Measurements from ENCODE around the gene CTNND2.
"Not testable (repeated sequence)": the region's sequence is repeated elsewhere in the genome, so short reads cannot be mapped to it uniquely, and the experiment has no call there.

The CTNND2 gene

GRCh38 chr5:11854936-11855335, 49.3 kb downstream of the CTNND2 start:
- no peak for DNase-seq

DNA sequence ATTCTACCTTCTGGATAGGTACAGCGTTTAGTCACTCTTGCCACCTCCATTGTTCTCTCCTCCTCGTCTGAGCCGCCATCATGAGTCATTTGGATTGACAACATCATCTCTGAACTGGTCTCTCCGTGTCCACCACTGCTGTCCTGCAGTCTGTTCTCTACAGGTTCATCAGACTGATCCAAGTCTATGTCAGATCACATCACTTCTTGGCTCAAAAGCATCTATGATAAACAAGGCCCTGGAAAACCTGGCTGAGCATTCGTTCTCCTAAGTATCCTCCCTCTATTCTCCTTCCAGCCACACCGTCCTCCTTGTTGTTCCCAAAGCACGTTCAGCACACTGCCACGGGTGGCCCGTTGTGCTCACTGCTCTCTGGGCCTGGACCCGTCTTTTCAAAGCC, 50.5 kb downstream of the CTNND2 start:
- no peak for DNase-seq

DNA sequence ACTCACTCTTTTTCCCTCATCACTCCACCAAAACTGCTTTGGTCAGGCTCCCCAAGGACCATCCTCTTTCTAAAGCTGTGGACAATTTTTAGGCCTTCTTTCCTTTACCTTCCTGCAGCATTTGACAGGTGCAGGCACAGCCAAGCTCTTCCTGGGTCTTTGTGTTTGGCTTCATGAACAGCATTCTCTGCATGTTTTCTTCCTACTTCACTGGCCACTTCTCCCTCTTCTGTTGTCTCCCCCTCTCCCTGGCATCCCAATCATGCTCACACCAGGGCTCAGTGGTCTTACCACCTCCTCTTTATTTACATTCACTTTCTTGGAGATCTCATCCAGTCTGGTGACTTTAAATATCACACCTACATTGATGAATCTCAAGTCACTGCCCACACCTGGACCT, 51.1 kb downstream of the CTNND2 start:
- DNase-seq: no peak

DNA sequence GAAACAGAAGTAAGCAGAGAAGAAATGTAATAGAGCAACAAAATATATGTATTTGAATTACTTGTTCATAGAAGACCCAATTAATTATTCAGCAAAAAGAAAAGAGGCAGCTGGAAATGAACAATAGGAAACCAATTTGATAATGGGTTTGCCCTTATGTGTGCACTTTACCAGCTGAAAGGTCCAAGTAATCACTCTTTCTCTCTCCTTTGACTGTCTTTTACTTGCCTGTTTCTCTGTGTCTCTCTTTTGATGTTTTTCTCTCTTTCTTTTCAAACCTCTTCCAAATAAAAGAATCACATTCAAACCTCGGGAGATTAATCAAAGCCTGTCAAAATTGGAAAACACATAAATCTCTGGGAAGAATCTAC, 51.5 kb downstream of the CTNND2 start:
- DNase-seq: peak; percentile 1

DNA sequence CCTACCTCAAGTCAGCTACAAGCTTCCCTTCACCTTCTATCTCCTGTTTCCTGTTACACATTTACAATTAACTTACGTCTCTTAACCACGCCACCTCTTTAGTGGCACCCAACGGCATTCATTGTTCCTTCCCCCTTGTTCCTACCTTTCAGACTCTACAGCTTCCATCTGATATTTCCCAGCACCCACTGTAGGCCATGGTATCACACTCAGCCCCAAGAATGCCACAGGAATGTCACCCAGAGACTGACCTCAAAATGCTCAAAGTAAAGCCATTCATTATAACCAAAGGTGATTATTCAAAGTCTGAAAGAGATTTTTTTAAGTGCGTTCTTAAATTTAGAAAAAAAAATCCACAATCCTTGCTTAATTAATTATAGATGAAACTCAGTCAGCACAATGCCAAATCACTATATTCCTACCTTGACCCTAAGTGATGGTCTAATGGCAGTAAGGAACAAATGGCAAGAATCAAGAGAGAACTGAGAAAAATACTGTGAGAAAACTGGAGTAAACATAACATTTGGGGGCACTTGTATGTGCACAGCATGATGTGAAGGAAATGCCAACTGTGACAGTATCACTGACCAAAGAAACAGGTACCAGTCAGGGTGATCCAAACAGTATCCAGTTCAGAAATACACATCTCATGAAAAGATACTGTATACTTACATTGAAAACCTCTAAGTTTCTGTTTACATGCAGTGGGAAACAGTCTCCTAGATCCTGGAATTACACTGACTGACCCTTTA, 52.1 kb downstream of the CTNND2 start:
- DNase-seq: no peak

DNA sequence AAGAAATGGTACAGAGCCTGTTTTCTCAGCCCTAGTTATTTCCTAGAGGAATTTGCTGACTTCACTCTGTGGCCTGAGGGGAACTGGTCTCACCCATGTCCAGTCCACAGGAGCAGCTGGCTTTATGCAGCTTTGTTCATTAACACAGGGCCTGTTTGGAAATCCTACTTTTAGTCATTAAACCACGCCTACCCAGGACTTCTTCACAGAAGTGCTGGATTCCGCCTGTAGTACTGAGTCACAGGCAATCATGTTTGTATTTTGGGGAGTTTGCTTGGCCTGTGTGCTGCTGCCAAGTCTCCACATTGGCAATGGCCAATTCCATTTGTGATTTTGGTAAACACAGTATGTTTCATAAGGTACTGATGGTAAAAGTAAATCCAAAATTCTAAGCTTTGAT, 52.8 kb downstream of the CTNND2 start:
- no peak for DNase-seq

GRCh38 chr5:11828566-11828965, 75.7 kb downstream of the CTNND2 start:
- not testable (repeated sequence) for DNase-seq

DNA sequence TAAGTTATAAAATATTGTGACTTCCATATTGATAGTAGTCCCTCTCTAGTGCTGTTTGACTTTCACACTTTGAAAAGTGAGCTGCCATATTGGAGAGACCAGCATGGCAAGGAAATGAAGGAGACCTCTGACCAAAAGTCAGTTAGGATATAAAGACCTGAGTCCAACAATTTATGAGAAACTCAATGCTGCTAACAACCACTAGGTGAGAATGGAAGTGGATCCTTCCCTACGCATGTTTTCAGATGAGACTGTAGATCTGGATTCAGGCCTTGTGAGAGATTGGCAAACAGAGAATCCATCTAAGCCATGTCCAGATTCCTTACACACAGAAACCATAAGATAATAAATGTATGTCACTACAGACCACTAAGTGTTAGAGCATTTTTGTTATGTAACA, 81.6 kb downstream of the CTNND2 start:
- no peak for DNase-seq

- no peak for DNase-seq
These were observed 88.3 kb downstream of the CTNND2 start for GRCh38 chr5:11815916-11816315.

DNA sequence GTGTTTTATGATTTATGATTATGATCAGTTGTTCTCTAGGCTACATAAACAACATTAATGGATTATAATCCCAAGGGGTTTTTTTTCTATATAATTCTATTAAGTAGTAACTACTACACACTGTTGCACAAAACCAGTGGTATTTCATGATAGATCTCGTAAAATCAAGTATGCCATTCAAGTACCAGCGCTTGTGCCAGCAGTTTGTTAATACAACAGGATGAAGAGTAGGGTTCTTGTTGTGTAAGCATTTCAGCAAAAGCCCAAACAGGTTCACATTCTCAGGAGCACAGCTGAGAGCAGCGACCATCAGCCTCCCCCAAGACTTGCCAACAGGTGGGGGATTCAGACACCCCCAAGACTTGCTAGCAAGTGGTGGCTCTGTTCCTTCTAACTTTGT, 88.8 kb downstream of the CTNND2 start:
- no peak for DNase-seq

DNA sequence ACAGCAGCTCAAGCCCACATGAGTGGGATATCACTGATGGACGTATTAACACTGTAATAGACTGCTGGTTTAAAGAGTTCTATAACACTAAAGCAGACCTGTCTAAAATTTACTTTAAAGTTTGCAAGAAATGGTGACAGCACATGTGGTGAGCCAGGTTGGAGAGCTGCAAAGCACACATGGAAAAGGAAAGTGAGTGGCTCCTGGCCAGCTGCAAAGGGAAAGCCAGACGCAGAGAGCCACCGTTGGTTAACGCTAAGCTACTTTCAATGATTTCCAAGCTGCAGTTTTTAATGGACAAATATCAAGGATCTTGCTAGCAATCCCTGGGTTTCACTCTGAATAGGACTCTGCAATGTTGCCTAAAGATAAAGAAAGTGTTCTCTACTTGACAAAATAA, 89.9 kb downstream of the CTNND2 start:
- no peak for DNase-seq

DNA sequence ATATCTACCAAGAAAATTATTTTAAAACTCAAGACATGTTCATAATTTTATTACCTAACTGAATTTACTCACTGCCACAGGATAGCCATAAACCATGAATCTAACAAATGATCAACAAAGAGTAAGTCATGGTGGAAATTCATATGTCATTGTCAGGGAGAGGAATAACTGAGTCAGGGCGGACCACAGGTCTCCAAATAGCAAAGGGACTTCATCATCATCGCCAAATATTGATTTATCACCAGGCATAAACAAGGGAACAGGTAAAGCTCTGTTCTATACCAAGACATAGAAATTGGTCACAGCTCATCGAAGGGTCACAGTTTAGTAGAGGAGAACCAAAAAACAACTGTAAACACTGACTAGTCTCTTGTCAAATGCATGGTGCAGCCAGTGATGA, 94.8 kb downstream of the CTNND2 start:
- no peak for DNase-seq

GRCh38 chr5:11803436-11803835, 100.8 kb downstream of the CTNND2 start:
- no peak for DNase-seq

GRCh38 chr5:11801061-11801460, 103.2 kb downstream of the CTNND2 start:
- no peak for DNase-seq

DNA sequence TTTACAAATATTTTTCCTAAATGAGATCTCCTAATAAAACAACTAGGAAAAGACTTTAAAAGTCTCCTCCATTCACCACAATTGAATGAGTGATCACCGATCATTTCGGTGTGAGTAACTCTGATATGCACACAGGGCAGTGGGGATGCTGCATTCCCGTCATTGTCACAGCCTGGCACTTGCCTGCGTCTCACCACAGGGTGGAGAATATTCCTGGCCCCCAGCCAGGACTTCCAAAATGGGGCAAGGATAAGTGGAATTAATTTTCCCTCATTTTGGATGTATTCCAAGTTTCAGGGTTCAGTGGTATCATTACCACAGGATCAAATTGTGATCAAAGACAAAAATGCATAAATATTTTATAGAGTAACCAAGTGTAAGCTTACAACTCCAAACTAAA, 107.1 kb downstream of the CTNND2 start:
- DNase-seq: peak; percentile 89

DNA sequence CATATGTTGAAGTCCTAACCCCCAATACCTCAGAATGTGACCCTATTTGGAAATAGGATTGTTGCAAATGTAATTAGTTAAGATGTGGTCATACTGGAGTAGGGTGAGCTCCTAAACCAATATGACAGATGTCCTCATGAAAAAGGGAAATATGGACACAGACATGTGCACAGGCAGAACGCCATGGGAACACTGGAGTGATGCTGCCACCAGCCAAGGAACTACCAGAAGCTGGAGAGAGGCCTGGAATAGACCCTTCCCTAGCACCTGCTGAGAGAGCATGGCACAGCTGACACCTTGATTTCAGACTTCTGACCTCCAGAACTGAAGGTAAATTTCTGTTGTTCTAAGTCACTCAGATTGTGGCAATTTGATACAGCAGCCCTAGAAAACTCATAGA, 110.8 kb downstream of the CTNND2 start:
- no peak for DNase-seq

DNA sequence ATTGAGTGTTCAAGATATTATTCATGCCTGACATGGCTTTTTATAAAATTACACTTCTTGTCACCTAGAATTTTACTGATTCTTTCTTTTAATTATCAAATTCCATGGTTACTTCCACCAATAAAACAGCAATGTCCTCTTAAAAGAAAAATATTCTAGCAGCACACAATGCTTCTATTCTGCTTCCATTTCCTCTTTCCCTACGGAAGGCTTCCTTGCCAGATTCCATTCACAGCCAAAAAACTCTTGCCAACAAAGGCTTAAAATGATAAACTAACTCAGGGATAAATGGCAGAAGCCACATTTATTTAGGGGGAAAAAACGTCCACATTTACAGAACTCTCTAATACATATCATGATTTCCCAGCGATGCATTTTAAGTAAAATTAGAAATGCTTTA, 111.6 kb downstream of the CTNND2 start:
- DNase-seq: no peak

GRCh38 chr5:11791792-11792191, 112.5 kb downstream of the CTNND2 start:
- no peak for DNase-seq

DNA sequence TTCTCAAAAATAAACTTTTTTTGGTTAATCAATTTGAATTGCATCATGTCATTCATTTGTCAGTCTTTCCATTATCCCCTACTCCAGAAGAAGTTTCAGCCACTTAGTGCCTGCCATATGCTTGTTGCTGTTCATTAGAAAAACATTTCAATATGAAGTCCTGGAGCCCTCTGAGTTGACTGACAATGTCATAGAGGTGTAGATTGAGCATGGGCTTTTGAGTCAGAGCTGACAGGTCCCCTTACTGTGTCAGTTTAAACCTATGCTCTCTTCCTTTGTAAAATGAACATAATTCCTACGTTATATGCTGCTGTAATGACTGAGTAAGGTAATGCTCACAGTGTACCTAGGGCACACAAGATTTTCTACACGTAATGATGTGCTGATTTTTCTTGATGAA, 114.0 kb downstream of the CTNND2 start:
- no peak for DNase-seq

DNA sequence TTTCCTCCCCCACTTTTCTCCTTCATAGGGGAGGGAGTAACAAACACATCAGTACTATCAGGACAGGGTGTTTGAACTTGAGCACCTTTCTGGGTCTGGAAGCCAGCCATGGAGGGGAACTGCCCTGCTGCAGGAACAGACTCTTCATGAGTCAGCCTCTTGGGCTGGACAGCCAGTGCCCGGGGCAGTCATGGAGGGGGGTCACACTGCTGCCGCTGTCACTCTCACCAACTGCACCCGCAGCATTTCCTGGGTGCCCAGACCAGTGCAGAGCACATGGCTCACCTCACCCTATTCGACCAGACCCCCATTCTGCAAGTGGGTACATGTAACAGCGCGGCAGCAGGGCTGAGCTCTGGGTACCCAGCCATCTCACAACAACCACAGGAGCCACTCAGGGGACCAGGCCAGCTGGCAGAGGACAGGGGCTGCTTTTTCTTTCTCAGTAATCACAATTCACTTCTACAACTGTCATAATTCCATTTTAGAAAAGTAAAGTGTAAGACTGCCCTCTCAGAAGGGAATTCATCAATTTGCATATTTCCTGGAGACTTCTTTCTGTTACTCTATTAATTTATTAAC, 118.4 kb downstream of the CTNND2 start:
- no peak for DNase-seq

DNA sequence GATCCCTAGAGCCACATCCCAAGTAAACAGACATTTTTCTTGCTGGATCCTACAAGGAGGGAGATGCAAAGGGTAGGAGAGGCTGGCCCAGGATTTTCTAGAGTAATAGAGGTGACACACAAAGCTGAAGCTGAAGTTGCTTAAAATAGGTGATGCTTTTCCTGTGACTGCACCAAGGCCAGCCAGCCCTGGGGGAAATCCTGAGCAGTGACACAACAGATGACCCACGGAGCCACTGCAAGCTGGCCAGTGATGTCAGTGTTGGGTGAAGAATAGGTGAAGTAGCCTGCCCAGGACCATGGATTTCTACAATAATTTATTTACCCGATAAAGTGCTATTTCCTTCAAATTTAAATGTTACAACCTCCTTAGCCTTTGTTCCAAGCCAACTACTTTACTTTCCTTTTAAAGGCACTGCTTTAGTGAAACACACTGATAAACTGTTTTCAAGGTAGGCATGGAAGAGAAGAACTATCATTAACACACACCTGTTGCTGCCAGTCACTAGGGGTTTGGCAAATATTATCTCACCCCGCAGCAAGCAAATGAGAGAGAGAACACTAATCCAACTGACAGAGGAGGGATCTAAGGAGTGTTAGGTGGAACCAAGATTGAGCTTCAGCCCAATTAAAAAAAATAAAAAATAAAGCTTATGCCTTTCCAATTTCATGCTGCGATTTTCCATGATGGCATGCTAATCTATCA, 123.5 kb downstream of the CTNND2 start:
- DNase-seq: no peak

DNA sequence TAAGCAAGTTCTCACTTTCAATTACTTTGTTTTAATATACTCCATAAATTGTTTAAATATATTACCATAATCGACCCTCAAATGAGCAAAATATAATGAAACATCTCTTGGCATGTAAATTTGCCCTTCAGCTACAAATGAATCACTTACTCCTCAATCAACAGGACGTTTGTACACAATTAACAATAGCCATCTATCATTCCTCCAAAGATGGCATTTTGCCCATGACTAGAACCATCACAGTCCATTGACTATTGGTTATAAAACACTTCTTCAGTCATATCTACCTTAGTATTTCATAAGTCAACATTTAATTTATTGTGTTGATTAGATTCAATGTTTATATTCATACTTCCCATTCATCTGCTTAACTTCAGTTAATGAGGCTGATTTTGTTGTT, 127.2 kb downstream of the CTNND2 start:
- no peak for DNase-seq

DNA sequence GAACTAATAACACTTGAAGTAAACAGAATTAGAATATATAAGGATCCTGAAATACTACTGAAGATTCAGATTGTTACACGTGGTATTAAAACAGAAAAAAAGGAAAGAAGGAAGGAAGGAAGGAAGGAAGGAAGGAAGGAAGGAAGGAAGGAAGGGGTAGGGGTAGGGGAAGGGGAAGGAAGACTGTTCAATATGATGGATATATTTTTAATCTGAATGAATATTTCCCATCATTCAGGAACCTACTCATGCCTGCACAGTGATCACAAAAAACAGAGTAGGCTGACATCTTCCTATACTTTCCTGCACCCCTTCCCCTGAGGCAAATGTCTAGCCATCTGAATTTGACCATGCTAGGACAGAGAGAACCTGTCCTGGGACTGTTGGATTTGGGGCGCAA, 133.9 kb downstream of the CTNND2 start:
- no peak for DNase-seq

- no peak for DNase-seq
These were observed 143.2 kb downstream of the CTNND2 start for GRCh38 chr5:11760934-11761603.

Measured in COR-L47 (cell line).